Esophagus muscularis mucosa (tissue), 4 donors: ENCODE data around the gene SCAMP3. TPM values are rescaled to one million over a fixed set of nuclear protein-coding genes. Genes with fewer than 3 reads are reported as not detected.
"Not testable (repeated sequence)": the region's sequence is repeated elsewhere in the genome, so short reads cannot be mapped to it uniquely, and the experiment has no call there.

ENCODE experiments used
- DNase-seq: peaks from one replicate; pipeline ENCODE4 v3.0.0-alpha.2; 2017; ENCODE audit errors: extremely low spot score
- H3K27ac ChIP-seq, 4 donors: fragments of 200-600 bp; sonication (generic); replicated peaks in 1 of 4; 1 replicate in 3 of 4; 2 replicates in 1 of 4; pipeline ENCODE4 v1.5.1; 2016 to 2019; ENCODE audit warnings: mild to moderate bottlenecking in 1 of 4
- H3K27me3 ChIP-seq, 4 donors: fragments of 200-600 bp; sonication (generic); one replicate each; pipeline versions ENCODE4 v1.5.1 to v1.6.0; 2016 to 2019
- H3K36me3 ChIP-seq, 4 donors: fragments of 200-600 bp; sonication (generic); one replicate each; pipeline ENCODE4 v1.5.1; 2016 to 2019
- H3K4me1 ChIP-seq, 4 donors: fragments of 200-600 bp; sonication (generic); one replicate each; pipeline ENCODE4 v1.5.1; 2016 to 2019
- H3K4me3 ChIP-seq, 4 donors: fragments of 200-600 bp; sonication (generic); 1 replicate in 2 of 4; 2 replicates in 2 of 4; pipeline ENCODE4 v1.5.1; 2016 to 2019; ENCODE audit warnings: mild to moderate bottlenecking in 4 of 4, moderate library complexity in 1 of 4
- H3K9me3 ChIP-seq, 4 donors: fragments of 200-600 bp; sonication (generic); 1 replicate in 3 of 4; 2 replicates in 1 of 4; pipeline ENCODE4 v1.5.1; 2016 to 2019
- EP300 ChIP-seq: sonication (generic); formaldehyde crosslinking; IDR thresholded peaks from one replicate; pipeline ENCODE4 v1.6.1; 2017; ENCODE audit warnings: antibody characterized with exemption
- POLR2A ChIP-seq: fragments of 450-650 bp; IDR thresholded peaks from one replicate; pipeline ENCODE4 v1.6.1; 2017; ENCODE audit warnings: antibody characterized with exemption, moderate library complexity, mild to moderate bottlenecking, low read depth
- POLR2AphosphoS5 ChIP-seq, 2 donors: sonication (generic); formaldehyde crosslinking; IDR thresholded peaks; one replicate each; pipeline ENCODE4 v1.6.1; 2017; ENCODE audit warnings: antibody characterized with exemption in 2 of 2
- WGBS: methylation state at CpG from one replicate; pipeline ENCODE4 v1.1.5; 2018; 5-methylcytosine and 5-hydroxymethylcytosine counted together
- intact Hi-C: fragments of 100-400 bp; cut with DNase I; formaldehyde crosslinking; loops from one replicate; pipeline ENCODE4 v1.15.1; 2023
- total RNA-seq, 4 donors: library from RNA; depleted of rRNA; stranded (reverse); fragments of >200 nt; gene quantifications; one replicate each; pipeline versions ENCODE4 v1.1.0 to v1.2.1, GENCODE V29; 2016
- TF ChIP-seq, protein P1 (sequence below), 3 experiments: fragments of 200-600 bp in 2 of 3; fragments of 450-650 bp in 1 of 3; sonication (generic) in 2 of 3; IDR thresholded peaks; one replicate each; pipeline ENCODE4 v1.5.1; 2017 to 2019; ENCODE audit warnings: antibody characterized with exemption in 3 of 3, mild to moderate bottlenecking in 2 of 3, moderate library complexity in 1 of 3

The SCAMP3 gene
- total RNA-seq, 4 donors from 2014 or later, result 33.6 to 56.0 (median 43.5) TPM

DNA sequence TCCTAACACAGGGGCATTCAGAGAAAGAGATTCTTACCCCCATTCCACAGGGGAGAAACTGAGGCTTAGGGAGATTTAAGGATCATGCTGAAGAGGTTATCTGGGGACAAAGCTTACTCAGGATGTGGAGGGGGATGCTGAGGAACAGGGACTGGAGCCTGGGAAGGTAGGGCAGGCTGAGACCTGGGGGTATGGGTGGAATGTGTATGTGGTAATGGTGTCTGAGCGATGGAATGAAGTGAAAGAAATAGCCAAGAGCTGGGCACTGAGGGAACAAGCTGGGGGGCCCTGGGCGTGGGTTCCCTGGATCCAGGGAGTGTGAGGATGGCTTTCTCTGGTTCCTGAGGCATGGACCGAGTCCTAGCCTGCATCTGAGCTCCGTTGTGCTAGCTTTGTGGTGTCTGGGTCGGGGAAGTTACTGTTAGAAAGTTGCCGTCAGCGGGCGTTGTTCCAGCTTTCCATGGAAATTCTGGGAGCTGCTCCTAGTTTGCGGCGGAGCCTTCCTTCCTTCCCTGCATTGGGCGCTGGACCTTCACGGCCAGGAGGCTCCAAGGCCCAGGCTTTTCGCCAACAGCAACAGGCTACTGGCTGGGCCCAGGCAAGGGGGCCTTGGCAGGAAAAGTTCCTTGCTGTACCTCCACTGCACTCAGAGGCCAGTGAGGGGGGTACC lies 50.6 kb downstream of the SCAMP3 start:
- 50% methylated on average over 13 of the region's 13 CpGs for WGBS
- H3K9me3 ChIP-seq, DNase-seq, H3K27me3 ChIP-seq, intact Hi-C loops, H3K4me3 ChIP-seq: not testable (repeated sequence)
- H3K36me3 ChIP-seq, result peaks cover 0 to 39% (median 28%) of the 10 kb centered on the region in 4 donors
- peak in 1 of 2 donors; percentile 5 for TF ChIP-seq POLR2AphosphoS5 (IDR thresholded peaks at IDR 0.05)
- peak overlapping the region; percentile 28 to 46 (median 41) for H3K27ac ChIP-seq
- H3K4me1 ChIP-seq, result peaks cover 22 to 44% (median 36%) of the 10 kb centered on the region in 4 donors

DNA sequence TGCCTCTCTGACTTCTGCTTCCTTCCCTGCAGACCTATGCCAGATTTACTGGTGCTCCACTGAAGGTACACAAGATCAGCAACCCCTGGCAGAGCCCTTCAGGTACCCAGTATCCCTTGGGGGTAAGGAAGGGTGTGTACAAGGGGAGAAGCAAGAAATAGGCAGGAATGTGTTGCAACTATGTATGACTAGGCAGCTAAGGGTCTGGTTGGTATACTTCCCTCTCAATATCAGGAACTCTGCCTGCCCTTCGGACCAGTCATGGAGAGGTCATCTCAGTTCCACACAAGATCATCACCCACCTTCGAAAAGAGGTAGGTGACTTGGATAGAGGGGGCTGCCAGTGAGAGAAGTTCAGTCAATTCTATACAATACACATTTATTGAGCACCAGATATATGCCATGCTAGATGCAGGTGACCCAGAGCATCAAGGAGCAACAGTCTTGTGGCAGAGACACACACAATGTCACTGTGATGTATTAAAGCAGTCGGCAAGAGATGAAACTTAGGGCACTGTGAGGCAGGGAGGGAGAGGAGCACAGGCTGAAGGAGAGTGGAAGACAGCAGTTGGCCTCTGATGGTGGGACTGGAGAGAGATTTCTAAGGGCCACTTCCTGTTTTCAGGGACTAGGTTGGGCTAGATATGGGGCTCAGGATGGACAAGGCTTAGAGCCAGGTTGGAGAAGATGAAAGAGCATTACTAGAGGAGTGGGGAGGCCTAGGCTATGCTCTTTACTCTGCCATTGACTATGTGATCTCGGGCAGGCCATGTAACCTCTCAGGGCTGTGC lies 51.7 kb downstream of the SCAMP3 start:
- no peaks in the 10 kb centered on the region for H3K9me3 ChIP-seq
- TF ChIP-seq, protein P1, sequence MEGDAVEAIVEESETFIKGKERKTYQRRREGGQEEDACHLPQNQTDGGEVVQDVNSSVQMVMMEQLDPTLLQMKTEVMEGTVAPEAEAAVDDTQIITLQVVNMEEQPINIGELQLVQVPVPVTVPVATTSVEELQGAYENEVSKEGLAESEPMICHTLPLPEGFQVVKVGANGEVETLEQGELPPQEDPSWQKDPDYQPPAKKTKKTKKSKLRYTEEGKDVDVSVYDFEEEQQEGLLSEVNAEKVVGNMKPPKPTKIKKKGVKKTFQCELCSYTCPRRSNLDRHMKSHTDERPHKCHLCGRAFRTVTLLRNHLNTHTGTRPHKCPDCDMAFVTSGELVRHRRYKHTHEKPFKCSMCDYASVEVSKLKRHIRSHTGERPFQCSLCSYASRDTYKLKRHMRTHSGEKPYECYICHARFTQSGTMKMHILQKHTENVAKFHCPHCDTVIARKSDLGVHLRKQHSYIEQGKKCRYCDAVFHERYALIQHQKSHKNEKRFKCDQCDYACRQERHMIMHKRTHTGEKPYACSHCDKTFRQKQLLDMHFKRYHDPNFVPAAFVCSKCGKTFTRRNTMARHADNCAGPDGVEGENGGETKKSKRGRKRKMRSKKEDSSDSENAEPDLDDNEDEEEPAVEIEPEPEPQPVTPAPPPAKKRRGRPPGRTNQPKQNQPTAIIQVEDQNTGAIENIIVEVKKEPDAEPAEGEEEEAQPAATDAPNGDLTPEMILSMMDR (IDR thresholded peaks at IDR 0.05), result no peak
- TF ChIP-seq POLR2A (no peak), POLR2AphosphoS5 (IDR thresholded peaks at IDR 0.05) (no peak), EP300 (no peak)
- no peak overlapping the region for H3K4me3 ChIP-seq
- intact Hi-C loops, result no loop called here
- peaks cover 23 to 54% (median 43%) of the 10 kb centered on the region in 4 donors for H3K4me1 ChIP-seq
- peak overlapping the region; percentile 28 to 100 (median 71) for H3K27ac ChIP-seq
- no peaks in the 10 kb centered on the region for H3K27me3 ChIP-seq
- no peak for DNase-seq
- H3K36me3 ChIP-seq, result peaks cover 0 to 36% (median 25%) of the 10 kb centered on the region in 4 donors
- WGBS, result 70% methylated on average over 4 of the region's 4 CpGs

DNA sequence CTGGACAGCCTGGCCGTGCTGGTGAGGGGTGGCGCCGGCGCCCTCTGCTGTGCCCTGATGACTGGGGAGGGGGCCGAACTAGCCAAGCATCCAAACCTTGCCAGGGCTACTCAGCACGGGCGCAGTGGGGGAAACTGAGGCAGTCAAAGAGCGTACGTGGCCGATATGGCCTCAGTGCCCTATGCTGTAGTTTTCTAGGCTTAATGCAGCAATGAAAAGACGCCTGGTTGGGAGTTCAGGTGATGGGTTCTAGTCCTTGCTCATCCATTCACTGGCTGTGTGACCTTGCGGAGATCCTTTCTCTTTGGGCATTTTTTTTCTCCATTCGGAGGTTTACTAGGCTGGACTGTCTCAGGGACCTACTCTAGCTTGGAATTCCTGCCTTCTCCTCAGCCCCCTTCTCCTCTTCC lies 52.8 kb downstream of the SCAMP3 start:
- TF ChIP-seq, protein P1 (IDR thresholded peaks at IDR 0.05), result no peak
- TF ChIP-seq POLR2A, result no peak
- no peak for TF ChIP-seq POLR2AphosphoS5 (IDR thresholded peaks at IDR 0.05)
- TF ChIP-seq EP300, result no peak
- WGBS, result 5% methylated on average over 13 of the region's 13 CpGs

DNA sequence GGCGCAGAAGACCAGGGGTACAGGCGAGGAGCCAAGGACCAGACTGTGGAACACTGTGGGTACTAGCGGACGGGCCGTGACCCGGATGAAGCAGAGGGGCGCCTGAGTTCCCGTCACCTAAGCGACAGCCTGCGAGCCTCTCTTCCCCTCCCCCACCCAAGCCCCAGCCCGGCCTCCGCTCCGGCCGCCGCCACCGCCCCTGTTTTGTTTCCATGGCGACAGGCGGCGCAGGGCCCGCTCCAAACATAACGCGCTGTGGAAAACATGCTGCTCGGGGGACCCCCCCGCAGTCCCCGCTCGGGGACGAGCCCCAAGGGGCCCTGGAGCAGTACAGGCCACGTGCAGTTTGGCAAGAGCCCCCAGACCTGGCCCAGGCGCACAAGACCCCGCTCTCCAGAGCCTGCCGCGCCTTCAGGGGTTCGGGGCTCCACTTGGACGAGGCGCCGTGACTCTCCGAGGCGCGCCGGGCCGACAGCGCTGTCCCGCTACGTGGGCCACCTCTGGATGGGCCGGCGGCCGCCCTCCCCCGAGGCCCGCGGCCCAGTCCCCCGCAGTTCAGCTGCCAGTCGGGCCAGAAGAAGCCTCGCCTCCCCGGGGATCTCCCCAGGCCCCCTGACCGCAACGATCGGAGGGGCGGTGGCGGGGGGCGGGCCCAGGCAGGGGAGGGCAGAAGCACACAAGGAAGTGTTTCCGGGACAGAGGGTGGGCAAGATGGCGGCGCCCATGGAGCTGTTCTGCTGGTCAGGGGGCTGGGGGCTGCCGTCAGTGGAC lies 53.4 kb downstream of the SCAMP3 start, which contains the start of gene MTX1:
Gene MTX1 (plus strand): TSS at position 155 of the 771 bp plus-strand sequence. CDS start 110 bp downstream, at position 265.
- H3K27me3 ChIP-seq, result no peaks in the 10 kb centered on the region
- peak within 1 kb of the TSS; percentile 73 to 96 (median 87) for H3K4me3 ChIP-seq
- H3K27ac ChIP-seq, result peak within 1 kb of the TSS; percentile 98 to 100 (median 99)
- H3K36me3 ChIP-seq, result peaks cover 0 to 33% (median 21%) of the 10 kb centered on the region in 4 donors
- TF ChIP-seq POLR2AphosphoS5 (IDR thresholded peaks at IDR 0.05) (peak; percentile 60 to 86), EP300 (no peak), POLR2A (peak; percentile 40)
- TF ChIP-seq, protein P1 (IDR thresholded peaks at IDR 0.05), result no peak
- WGBS, result under 1% methylated on average over 23 of the region's 64 CpGs
- intact Hi-C loops, result loop anchor here (1.0 kb wide), 1 partner anchor 19 kb away; no protein-coding TSS in a partner anchor
- peak; percentile 97 for DNase-seq
- peaks cover 23 to 63% (median 43%) of the 10 kb centered on the region in 4 donors for H3K4me1 ChIP-seq
- no peaks in the 10 kb centered on the region for H3K9me3 ChIP-seq

More for the DNA sequence above, 52.8 kb downstream of the SCAMP3 start:
- intact Hi-C loops, result no loop called here
- H3K4me1 ChIP-seq, result peaks cover 23 to 63% (median 43%) of the 10 kb centered on the region in 4 donors
- H3K27me3 ChIP-seq, result no peaks in the 10 kb centered on the region
- peak overlapping the region; percentile 73 to 96 (median 87) for H3K4me3 ChIP-seq
- DNase-seq, result no peak
- peaks cover 0 to 32% (median 21%) of the 10 kb centered on the region in 4 donors for H3K36me3 ChIP-seq
- peak overlapping the region; percentile 98 to 100 (median 99) for H3K27ac ChIP-seq
- H3K9me3 ChIP-seq, result no peaks in the 10 kb centered on the region
